Gastrocnemius medialis (tissue), 4 donors: ENCODE data around the gene GALNTL6. TPM values are rescaled to one million over a fixed set of nuclear protein-coding genes. Genes with fewer than 3 reads are reported as not detected.
"Not testable (repeated sequence)": the region's sequence is repeated elsewhere in the genome, so short reads cannot be mapped to it uniquely, and the experiment has no call there.

ENCODE experiments used
- ATAC-seq, 2 donors: fragments of 150-250 bp; one replicate each; pipeline ENCODE4 v1.9.1; 2016
- DNase-seq, 2 donors: peaks; one replicate each; pipeline ENCODE4 v3.0.0-alpha.2; 2019
- H3K27ac ChIP-seq, 4 donors: fragments of 200-600 bp; sonication (generic); 1 replicate in 1 of 4; 2 replicates in 3 of 4; pipeline ENCODE4 v1.5.1; 2016 to 2018; ENCODE audit warnings: mild to moderate bottlenecking in 2 of 4, moderate library complexity in 1 of 4
- H3K27me3 ChIP-seq, 3 donors: fragments of 200-600 bp; sonication (generic) in 2 of 3; 1 replicate in 1 of 3; 2 replicates in 2 of 3; pipeline versions ENCODE4 v1.5.1 to v1.6.0; 2016 to 2019; ENCODE audit warnings: mild to moderate bottlenecking in 1 of 3, moderate library complexity in 1 of 3
- H3K36me3 ChIP-seq, 2 donors: fragments of 200-600 bp; sonication (generic) in 1 of 2; one replicate each; pipeline ENCODE4 v1.5.1; 2017 to 2018
- H3K4me1 ChIP-seq, 2 donors: fragments of 200-600 bp; sonication (generic) in 1 of 2; one replicate each; pipeline ENCODE4 v1.5.1; 2016 to 2017; ENCODE audit warnings: mild to moderate bottlenecking in 2 of 2
- H3K4me3 ChIP-seq, 4 donors: fragments of 200-600 bp; sonication (generic) in 3 of 4; 1 replicate in 1 of 4; 2 replicates in 3 of 4; pipeline ENCODE4 v1.5.1; 2016 to 2019; ENCODE audit warnings: mild to moderate bottlenecking in 2 of 4
- H3K9me3 ChIP-seq, 3 donors: fragments of 200-600 bp; sonication (generic) in 2 of 3; 1 replicate in 1 of 3; 2 replicates in 2 of 3; pipeline ENCODE4 v1.5.1; 2016 to 2019
- CTCF ChIP-seq, 5 experiments: fragments of 450-650 bp in 3 of 5; fragments of 200-600 bp in 2 of 5; sonication (generic) in 2 of 5; IDR thresholded peaks in 4 of 5; conservative IDR thresholded peaks in 1 of 5; 1 replicate in 4 of 5; 2 replicates in 1 of 5; pipeline ENCODE4 v1.5.1; 2016 to 2019; ENCODE audit warnings: antibody characterized with exemption in 5 of 5, mild to moderate bottlenecking in 3 of 5, moderate library complexity in 3 of 5
- POLR2A ChIP-seq, 2 donors: fragments of 450-650 bp; IDR thresholded peaks; one replicate each; pipeline ENCODE4 v1.6.1; 2017; ENCODE audit warnings: antibody characterized with exemption in 2 of 2, mild to moderate bottlenecking in 2 of 2, moderate library complexity in 2 of 2
- in situ Hi-C, 4 donors: fragments of 200-750 bp; cut with MboI; loops; one replicate each; pipeline versions ENCODE4 v1.15.0 to v1.8.0; 2017; ENCODE audit warnings: low sequenced_read_pairs in 4 of 4
- intact Hi-C: fragments of 100-400 bp; cut with DNase I; formaldehyde crosslinking; loops from one replicate; pipeline ENCODE4 v1.15.1; 2023; ENCODE audit warnings: low total_unique reads
- total RNA-seq, 4 donors: library from RNA; depleted of rRNA; stranded (reverse); fragments of >200 nt; gene quantifications; one replicate each; pipeline versions ENCODE4 v1.1.0 to v1.2.3, GENCODE V29; 2016

The GALNTL6 gene
- total RNA-seq, 4 donors from 2014 or later = not detected

- H3K36me3 ChIP-seq = no peaks in the 10 kb centered on the region
- intact Hi-C loops = no loop called here
- ATAC-seq (no peak), DNase-seq (no peak)
- in situ Hi-C loops = no loop called here
- H3K9me3 ChIP-seq = no peaks in the 10 kb centered on the region
- H3K4me3 ChIP-seq = no peak overlapping the region
- no peaks in the 10 kb centered on the region for H3K4me1 ChIP-seq
- no peaks in the 10 kb centered on the region for H3K27me3 ChIP-seq
- no peak for TF ChIP-seq POLR2A (IDR thresholded peaks at IDR 0.05)
- TF ChIP-seq CTCF (IDR thresholded peaks at IDR 0.05 in 4 of 5, conservative IDR thresholded peaks at IDR 0.05 in 1 of 5) = no peak
- H3K27ac ChIP-seq = no peak overlapping the region
These were observed 1063.2 kb downstream of the GALNTL6 start for GRCh38 chr4:172876394-172876793.

- Histone ChIP-seq H3K4me3 (no peak overlapping the region), H3K36me3 (no peaks in the 10 kb centered on the region), H3K27ac (no peak overlapping the region), H3K4me1 (no peaks in the 10 kb centered on the region), H3K9me3 (peaks cover 0 to 3% (median 0%) of the 10 kb centered on the region in 3 donors), H3K27me3 (no peaks in the 10 kb centered on the region)
- no peak for ATAC-seq
- DNase-seq = no peak
- in situ Hi-C loops = no loop called here
- intact Hi-C loops = no loop called here
- no peak for TF ChIP-seq CTCF (IDR thresholded peaks at IDR 0.05 in 4 of 5, conservative IDR thresholded peaks at IDR 0.05 in 1 of 5)
- TF ChIP-seq POLR2A (IDR thresholded peaks at IDR 0.05) = no peak
These were observed 1068.4 kb downstream of the GALNTL6 start for GRCh38 chr4:172881645-172882044.

- H3K9me3 ChIP-seq, DNase-seq, H3K4me1 ChIP-seq, H3K36me3 ChIP-seq, intact Hi-C loops, in situ Hi-C loops, H3K27ac ChIP-seq, H3K4me3 ChIP-seq, ATAC-seq, H3K27me3 ChIP-seq: not testable (repeated sequence)
These were observed 1074.2 kb downstream of the GALNTL6 start for GRCh38 chr4:172887358-172887757.

- Histone ChIP-seq H3K4me1 (no peaks in the 10 kb centered on the region), H3K27ac (no peak overlapping the region), H3K9me3 (peaks cover 0 to 3% (median 0%) of the 10 kb centered on the region in 3 donors), H3K36me3 (no peaks in the 10 kb centered on the region), H3K27me3 (no peaks in the 10 kb centered on the region), H3K4me3 (no peak overlapping the region)
- in situ Hi-C loops (no loop called here), intact Hi-C loops (no loop called here)
- TF ChIP-seq CTCF (IDR thresholded peaks at IDR 0.05 in 4 of 5, conservative IDR thresholded peaks at IDR 0.05 in 1 of 5) (no peak), POLR2A (IDR thresholded peaks at IDR 0.05) (no peak)
- no peak for ATAC-seq
- DNase-seq = no peak
These were observed 1074.8 kb downstream of the GALNTL6 start for GRCh38 chr4:172887959-172888358.

DNA sequence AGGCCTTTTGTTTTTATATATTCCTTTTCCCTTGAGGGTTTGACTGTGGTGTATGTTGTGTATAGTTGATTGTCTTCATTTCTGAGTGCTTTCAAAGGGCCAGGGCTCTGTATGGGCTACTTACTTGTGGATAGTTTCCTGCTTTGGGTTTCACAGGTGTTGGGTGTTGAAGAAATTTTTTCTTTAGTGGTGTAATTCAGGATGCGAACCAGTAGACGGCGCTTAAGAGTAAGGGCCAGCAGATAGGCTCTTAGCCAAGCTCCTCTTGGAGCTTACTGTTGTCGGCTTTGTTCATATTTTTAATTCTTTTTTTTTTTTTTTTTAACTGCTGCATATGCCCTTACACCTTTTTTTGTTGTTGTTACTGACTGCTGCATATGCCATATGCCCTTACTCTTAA lies 1079.1 kb downstream of the GALNTL6 start:
- ATAC-seq = no peak
- DNase-seq = no peak
- Histone ChIP-seq H3K27ac (no peak overlapping the region), H3K4me3 (no peak overlapping the region), H3K27me3 (no peaks in the 10 kb centered on the region), H3K9me3 (no peaks in the 10 kb centered on the region), H3K4me1 (no peaks in the 10 kb centered on the region), H3K36me3 (no peaks in the 10 kb centered on the region)
- no peak for TF ChIP-seq POLR2A (IDR thresholded peaks at IDR 0.05)
- no peak for TF ChIP-seq CTCF (IDR thresholded peaks at IDR 0.05 in 4 of 5, conservative IDR thresholded peaks at IDR 0.05 in 1 of 5)
- in situ Hi-C loops (no loop called here), intact Hi-C loops (no loop called here)
